SJCRH30 (cell line): ENCODE measurements around the gene C22orf31. TPM values are rescaled to one million over a fixed set of nuclear protein-coding genes. Genes with fewer than 3 reads are reported as not detected.

Experiments
- DNase-seq, 2 experiments: peaks; one replicate each; pipeline ENCODE4 v3.0.0-alpha.2; 2015 to 2020
- H3K27ac ChIP-seq: fragments of 250-450 bp; sonication (Bioruptor Pico); 2 replicates; pipeline ENCODE4 v1.5.1; 2020; ENCODE audit warnings: mild to moderate bottlenecking, moderate library complexity
- H3K27me3 ChIP-seq: fragments of 250-450 bp; sonication (Bioruptor Pico); 2 replicates; pipeline ENCODE4 v1.5.1; 2020; ENCODE audit warnings: mild to moderate bottlenecking, moderate library complexity
- H3K36me3 ChIP-seq: fragments of 250-450 bp; sonication (Bioruptor Pico); 2 replicates; pipeline ENCODE4 v1.5.1; 2020; ENCODE audit warnings: mild to moderate bottlenecking, moderate library complexity
- H3K4me1 ChIP-seq: fragments of 250-450 bp; sonication (Bioruptor Pico); 2 replicates; pipeline ENCODE4 v1.5.1; 2020; ENCODE audit warnings: mild to moderate bottlenecking, moderate library complexity
- H3K4me3 ChIP-seq: fragments of 250-450 bp; sonication (Bioruptor Pico); 2 replicates; pipeline ENCODE4 v1.5.1; 2020; ENCODE audit warnings: mild to moderate bottlenecking, moderate library complexity
- H3K9me3 ChIP-seq: fragments of 250-450 bp; sonication (Bioruptor Pico); replicated peaks from 2 replicates; pipeline ENCODE4 v1.5.1; 2020; ENCODE audit warnings: mild to moderate bottlenecking, moderate library complexity
- total RNA-seq: library from RNA; depleted of rRNA; stranded (reverse); fragments of >200 nt; shearing (Covaris generic); gene quantifications from 2 replicates; pipeline ENCODE4 v1.2.3, GENCODE V29; 2014

Gene C22orf31
- total RNA-seq, 1 experiment from 2014 or later: not detected

- Histone ChIP-seq H3K27me3 (no peaks in the 10 kb centered on the region), H3K4me3 (peak overlapping the region; percentile 54), H3K9me3 (no peaks in the 10 kb centered on the region), H3K4me1 (peaks cover 14% of the 10 kb centered on the region), H3K36me3 (no peaks in the 10 kb centered on the region), H3K27ac (peak overlapping the region; percentile 89)
- peak; percentile 90 to 91 for DNase-seq
Measured at GRCh38 chr22:29031227-29032011, 30.2 kb downstream of the C22orf31 start.

- Histone ChIP-seq H3K27ac (peak overlapping the region; percentile 89), H3K36me3 (no peaks in the 10 kb centered on the region), H3K4me1 (peaks cover 14% of the 10 kb centered on the region), H3K4me3 (peak overlapping the region; percentile 54), H3K27me3 (no peaks in the 10 kb centered on the region), H3K9me3 (no peaks in the 10 kb centered on the region)
- DNase-seq: peak; percentile 86 to 89
Measured at GRCh38 chr22:29030618-29031226, 30.9 kb downstream of the C22orf31 start.

DNA sequence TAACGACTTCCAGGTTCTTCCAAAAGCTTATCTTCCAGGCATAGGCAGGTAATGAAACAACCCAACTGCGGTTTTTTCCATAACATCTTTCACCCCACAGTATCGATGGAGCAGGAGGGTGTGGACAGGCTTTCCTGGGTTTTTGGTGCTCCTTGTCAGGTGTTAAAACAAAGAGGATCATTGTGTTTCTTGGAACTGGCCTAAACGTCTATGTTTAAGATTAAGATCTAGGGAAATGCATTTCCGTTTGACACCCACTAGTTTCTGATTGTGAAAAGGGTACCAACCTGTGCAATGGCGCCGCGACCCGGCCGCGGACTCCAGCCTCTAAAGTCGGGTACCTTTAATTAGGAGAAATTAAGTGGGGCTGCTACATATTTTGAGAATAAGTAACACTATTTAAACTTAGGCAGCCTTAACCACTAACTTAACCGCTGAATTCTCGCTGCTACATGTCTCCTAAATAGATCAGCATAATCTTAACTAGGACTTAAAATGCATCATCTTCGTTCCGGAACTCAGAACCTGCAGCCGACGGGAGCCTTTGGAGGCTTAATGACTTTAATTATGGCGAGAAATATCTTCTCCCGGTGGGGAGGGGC is 31.5 kb downstream of the C22orf31 start:
- no peaks in the 10 kb centered on the region for H3K27me3 ChIP-seq
- no peaks in the 10 kb centered on the region for H3K36me3 ChIP-seq
- peak overlapping the region; percentile 54 for H3K4me3 ChIP-seq
- peak overlapping the region; percentile 89; the same call in 1 of the 2 replicates for H3K27ac ChIP-seq
- no peaks in the 10 kb centered on the region for H3K9me3 ChIP-seq
- DNase-seq: no peak
- H3K4me1 ChIP-seq: peaks cover 14% of the 10 kb centered on the region

- H3K9me3 ChIP-seq: no peaks in the 10 kb centered on the region
- H3K4me1 ChIP-seq: peaks cover 14% of the 10 kb centered on the region
- H3K27ac ChIP-seq: no peak overlapping the region
- no peaks in the 10 kb centered on the region for H3K27me3 ChIP-seq
- H3K4me3 ChIP-seq: no peak overlapping the region
- no peaks in the 10 kb centered on the region for H3K36me3 ChIP-seq
- DNase-seq: no peak
Measured at GRCh38 chr22:29029202-29030000, 32.2 kb downstream of the C22orf31 start.

DNA sequence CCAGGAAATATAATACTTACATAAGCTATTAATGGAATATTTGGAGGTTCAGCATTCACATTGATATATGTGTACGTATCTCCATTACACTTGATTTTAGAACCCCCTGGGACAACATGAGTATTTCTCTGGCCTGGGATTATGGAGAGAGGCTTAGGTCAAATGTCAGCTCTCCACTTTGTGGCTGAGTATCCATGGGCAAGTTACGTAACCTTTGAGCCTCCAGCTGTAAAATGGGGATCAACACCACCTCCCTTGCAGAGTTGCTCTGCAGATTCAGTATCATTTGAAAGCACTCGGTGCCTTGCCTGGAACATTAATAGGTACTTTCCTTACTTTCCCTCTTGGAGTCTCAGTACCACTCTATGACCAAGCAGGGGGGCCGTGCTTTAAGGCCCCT is 33.2 kb downstream of the C22orf31 start:
- DNase-seq: no peak
- Histone ChIP-seq H3K4me1 (peaks cover 14% of the 10 kb centered on the region), H3K36me3 (no peaks in the 10 kb centered on the region), H3K9me3 (no peaks in the 10 kb centered on the region), H3K4me3 (no peak overlapping the region), H3K27me3 (no peaks in the 10 kb centered on the region), H3K27ac (no peak overlapping the region)

- Histone ChIP-seq H3K4me1 (peaks cover under 1% of the 10 kb centered on the region; the same call in 1 of the 2 replicates), H3K4me3 (no peak overlapping the region), H3K27ac (no peak overlapping the region), H3K9me3 (no peaks in the 10 kb centered on the region), H3K27me3 (no peaks in the 10 kb centered on the region), H3K36me3 (no peaks in the 10 kb centered on the region)
- DNase-seq: no peak
Measured at GRCh38 chr22:29026579-29026978, 35.1 kb downstream of the C22orf31 start.

DNA sequence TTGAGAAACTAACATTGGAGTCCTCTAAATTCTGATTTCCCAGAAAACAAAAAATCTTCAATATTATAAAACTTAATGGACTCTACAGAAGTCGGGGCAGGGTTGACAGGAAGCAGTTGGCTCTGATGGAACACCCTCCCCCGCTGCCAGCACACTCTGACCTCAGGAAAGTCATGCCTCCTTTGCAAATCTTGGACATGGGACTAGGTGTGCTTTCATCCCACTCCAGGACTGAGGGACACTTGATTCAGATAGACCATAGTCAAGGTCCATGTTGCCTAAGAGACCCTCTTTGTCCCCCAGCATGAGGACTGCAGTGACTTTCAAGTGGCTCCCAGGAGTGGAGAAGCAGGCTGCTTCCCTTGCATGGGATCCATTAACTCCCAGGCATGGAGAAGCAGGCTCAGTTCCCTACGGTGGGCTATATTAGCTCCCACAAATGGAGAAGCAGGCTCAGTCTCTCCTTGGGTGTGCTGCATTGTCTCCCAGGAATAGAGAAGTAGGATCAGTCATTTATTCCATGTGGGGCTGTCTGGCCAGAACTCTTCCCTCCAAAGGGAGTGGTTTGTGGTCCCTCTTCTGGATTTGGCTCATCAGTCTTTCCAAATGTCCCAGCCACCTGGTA is 38.3 kb downstream of the C22orf31 start:
- H3K36me3 ChIP-seq: no peaks in the 10 kb centered on the region
- no peaks in the 10 kb centered on the region for H3K27me3 ChIP-seq
- H3K9me3 ChIP-seq: no peaks in the 10 kb centered on the region
- no peak overlapping the region for H3K4me3 ChIP-seq
- H3K27ac ChIP-seq: no peak overlapping the region
- H3K4me1 ChIP-seq: no peaks in the 10 kb centered on the region
- no peak for DNase-seq

GRCh38 chr22:29022101-29022817 is 39.4 kb downstream of the C22orf31 start:
- Histone ChIP-seq H3K36me3 (no peaks in the 10 kb centered on the region), H3K27me3 (no peaks in the 10 kb centered on the region), H3K9me3 (no peaks in the 10 kb centered on the region), H3K4me3 (no peak overlapping the region), H3K4me1 (no peaks in the 10 kb centered on the region), H3K27ac (no peak overlapping the region)
- DNase-seq: no peak

DNA sequence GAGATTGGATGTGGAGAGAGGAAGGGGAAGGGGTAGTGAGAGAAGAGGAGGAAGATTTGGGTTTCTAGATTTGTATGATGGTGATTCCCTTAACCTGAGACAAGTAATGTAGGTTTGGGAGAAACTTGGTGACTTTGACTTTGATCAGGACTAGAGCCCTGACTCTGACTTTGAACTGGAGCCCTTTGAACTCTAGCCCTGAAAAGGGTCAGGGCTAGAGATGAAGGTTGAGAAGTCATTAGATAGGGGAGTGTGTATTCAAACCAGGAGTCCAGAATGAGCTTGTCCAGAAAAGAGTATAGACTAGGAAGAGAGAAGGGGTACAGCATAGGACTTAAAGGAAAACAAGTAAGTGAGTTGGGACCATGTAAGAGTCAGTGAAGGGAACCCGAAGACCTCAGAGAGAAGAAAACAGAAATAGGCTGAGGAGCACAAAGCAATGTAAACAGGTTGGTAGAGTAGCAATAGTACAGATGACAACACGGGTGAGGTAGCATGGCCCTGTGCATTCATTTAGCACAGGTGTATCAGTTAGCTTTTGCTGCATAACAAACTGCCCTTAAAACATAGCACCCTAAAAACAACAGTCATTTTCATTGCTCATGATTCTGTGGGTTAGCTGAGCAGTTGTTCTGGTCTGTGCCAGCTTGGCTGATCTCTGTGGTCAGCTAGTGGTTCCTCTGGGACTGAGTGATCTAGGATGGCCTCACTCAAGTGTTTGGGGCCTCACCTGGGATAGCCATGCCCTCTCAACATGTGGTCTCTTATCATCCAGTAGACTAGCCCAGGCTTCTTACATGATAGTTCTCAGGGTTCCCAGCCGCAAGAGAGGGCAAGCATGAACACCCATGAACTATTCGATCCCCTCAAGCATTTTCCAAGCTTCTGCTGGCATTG is 43.1 kb downstream of the C22orf31 start:
- no peaks in the 10 kb centered on the region for H3K27me3 ChIP-seq
- H3K9me3 ChIP-seq: no peaks in the 10 kb centered on the region
- no peaks in the 10 kb centered on the region for H3K36me3 ChIP-seq
- DNase-seq: no peak
- H3K27ac ChIP-seq: no peak overlapping the region
- H3K4me3 ChIP-seq: no peak overlapping the region
- no peaks in the 10 kb centered on the region for H3K4me1 ChIP-seq

DNA sequence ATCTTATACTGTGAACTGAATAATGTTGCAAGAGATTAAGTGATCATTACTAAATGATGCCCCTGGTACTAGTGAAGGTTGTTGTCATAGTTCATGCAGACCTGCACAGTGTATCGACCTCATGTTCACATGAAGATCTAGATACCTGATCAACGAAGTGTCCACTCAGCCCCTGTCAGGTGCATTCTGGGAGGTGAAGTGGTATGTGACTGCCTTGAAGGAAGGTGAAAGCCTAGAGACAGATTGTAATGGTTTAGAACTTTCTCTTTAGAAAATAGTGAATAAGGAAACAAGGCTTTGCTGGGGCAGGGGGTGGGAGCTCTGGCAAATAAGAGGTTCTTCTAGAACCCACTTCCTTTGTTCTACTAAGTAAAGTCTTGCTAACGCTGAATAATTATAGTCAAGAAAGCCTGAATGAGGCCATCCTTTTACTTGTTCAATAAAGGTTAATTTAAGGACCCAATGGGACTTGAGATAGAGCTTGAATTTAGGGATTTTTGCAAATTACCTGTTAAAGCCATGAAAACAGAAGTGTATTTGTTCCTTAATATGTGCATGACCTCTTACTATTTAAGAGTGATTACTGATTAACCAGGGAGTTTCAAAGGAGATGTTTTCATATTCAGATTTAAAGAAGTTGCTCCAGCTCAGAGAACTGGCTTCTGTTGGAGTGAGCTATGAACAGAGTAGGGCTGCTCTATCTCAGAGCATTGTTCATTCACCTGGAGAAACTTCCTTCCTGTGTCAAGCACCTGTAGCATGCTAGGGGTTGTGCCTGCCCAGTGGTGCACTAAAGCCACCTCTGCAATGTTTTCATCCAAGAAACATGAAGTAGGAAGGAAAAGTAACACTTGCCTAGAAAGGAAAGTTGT is 45.3 kb downstream of the C22orf31 start:
- Histone ChIP-seq H3K4me3 (no peak overlapping the region), H3K27ac (no peak overlapping the region), H3K36me3 (no peaks in the 10 kb centered on the region), H3K27me3 (no peaks in the 10 kb centered on the region), H3K4me1 (no peaks in the 10 kb centered on the region), H3K9me3 (no peaks in the 10 kb centered on the region)
- DNase-seq: no peak

- H3K27ac ChIP-seq: no peak overlapping the region
- no peak for DNase-seq
- no peaks in the 10 kb centered on the region for H3K27me3 ChIP-seq
- H3K36me3 ChIP-seq: no peaks in the 10 kb centered on the region
- H3K4me1 ChIP-seq: no peaks in the 10 kb centered on the region
- no peak overlapping the region for H3K4me3 ChIP-seq
- H3K9me3 ChIP-seq: no peaks in the 10 kb centered on the region
Measured at GRCh38 chr22:29014773-29015172, 46.9 kb downstream of the C22orf31 start.

- H3K36me3 ChIP-seq: no peaks in the 10 kb centered on the region
- DNase-seq: no peak
- no peaks in the 10 kb centered on the region for H3K27me3 ChIP-seq
- no peaks in the 10 kb centered on the region for H3K4me1 ChIP-seq
- H3K9me3 ChIP-seq: no peaks in the 10 kb centered on the region
- H3K27ac ChIP-seq: no peak overlapping the region
- H3K4me3 ChIP-seq: no peak overlapping the region
Measured at GRCh38 chr22:29014293-29014692, 47.3 kb downstream of the C22orf31 start.
